Measurements from ENCODE around the gene TEPSIN.

Gene TEPSIN

DNA sequence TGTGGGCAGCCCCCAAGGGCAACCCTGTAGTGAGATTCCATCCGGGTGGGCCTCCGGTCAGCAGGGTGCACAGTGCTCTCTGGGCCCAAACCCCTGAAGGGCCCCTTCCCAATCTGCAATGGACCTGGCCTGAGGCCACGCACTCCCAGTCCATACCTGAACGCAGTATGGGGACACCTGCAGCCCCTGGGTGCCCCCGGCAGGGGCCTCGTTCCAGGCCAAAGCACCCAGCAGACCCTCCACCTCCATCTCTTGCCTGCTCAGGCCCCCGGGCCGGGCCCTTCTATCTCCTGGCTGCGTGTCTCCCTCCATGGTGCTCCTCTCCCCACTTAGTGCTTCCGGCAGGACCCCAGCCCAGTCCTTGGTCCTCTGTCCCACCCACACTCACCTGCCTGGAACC lies 55.5 kb downstream of the TEPSIN start:
- no peak for DNase-seq (ENCODE audit: low spot score)

DNA sequence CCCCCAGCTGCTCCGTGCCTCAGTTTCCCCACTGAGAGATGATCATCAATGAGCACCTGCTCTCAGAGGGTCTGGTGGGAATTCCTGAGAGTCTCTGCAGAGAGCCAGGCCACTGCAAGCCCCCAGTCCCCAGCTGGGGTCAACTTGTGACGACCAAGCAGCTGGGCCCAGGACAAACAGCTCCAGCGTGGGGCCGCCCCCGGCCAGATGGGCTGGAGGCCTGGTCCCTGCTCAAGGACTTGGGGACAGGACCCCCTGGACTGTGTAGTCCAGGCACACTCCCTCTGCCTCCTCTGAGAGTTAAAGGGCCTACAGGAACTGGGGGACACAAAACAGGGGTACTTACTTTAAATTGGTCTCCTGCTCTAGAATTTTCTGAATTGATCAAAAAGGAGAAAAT lies 56.3 kb downstream of the TEPSIN start:
- no peak for DNase-seq (ENCODE audit: low spot score)

DNA sequence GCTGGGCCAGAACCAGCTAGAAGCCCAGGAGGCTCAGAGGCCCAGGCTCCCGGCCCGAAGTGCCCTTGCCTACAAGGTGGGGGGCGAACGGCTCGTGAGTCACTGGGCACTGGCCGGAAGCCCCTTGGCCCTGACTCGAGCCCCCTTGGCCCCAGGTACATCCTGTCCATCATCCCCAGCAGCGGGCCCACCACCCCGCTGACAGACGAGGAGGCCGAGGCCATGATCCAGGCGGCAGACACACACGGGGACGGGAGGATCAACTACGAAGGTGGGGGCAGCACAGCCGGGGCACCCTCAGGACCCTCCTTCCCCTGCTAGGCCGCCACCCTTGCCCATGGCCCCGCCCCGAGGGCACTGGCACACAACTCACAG lies 57.1 kb downstream of the TEPSIN start:
- DNase-seq (ENCODE audit: low spot score), result no peak

GRCh38 chr17:81180836-81181810 lies 57.7 kb downstream of the TEPSIN start:
- no peak for DNase-seq (ENCODE audit: low spot score)

GRCh38 chr17:81179861-81180260 lies 59.0 kb downstream of the TEPSIN start:
- DNase-seq (ENCODE audit: low spot score), result no peak

DNA sequence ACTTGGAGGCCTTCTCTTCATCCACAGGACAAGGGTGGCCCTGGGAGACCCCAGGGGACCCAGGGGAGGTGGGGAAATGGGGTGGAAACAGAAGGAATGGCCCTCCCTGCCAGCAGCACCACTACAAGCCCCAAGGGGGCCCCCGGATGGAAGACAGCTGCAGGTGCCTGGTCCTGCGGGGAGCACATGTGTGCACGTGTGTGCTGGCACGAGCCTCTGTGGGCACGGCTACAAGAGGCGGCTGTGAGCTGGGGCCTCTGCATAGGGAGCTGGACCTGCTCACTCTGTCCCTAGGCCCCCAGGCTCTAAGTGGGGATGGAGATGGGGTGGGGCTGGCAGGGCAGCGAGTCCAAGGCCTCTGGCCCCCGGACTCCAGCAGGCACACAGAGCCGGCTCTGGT lies 59.6 kb downstream of the TEPSIN start:
- DNase-seq (ENCODE audit: low spot score), result no peak
